HepG2 (cell line): ENCODE measurements around the gene EYA2. TPM values are rescaled to one million over a fixed set of nuclear protein-coding genes. Genes with fewer than 3 reads are reported as not detected.

ENCODE experiments used
- ATF4 ChIP-seq, 2 experiments: fragments of 450-650 bp in 1 of 2; sonication (generic) in 1 of 2; formaldehyde crosslinking; IDR thresholded peaks; 2 replicates each; pipeline versions ENCODE4 v1.5.0 to v1.8.0; 2020 to 2022; ENCODE audit warnings: mild to moderate bottlenecking in 1 of 2, missing genetic modification reagents in 1 of 2
- FUBP1 ChIP-seq: sonication (generic); formaldehyde crosslinking; IDR thresholded peaks from 2 replicates; pipeline ENCODE4 v1.5.1; 2020; ENCODE audit warnings: missing genetic modification reagents, mild to moderate bottlenecking, borderline replicate concordance
- GLI4 ChIP-seq: sonication (generic); formaldehyde crosslinking; IDR thresholded peaks from 2 replicates; pipeline ENCODE4 v1.5.1; 2020; ENCODE audit warnings: missing genetic modification reagents, mild to moderate bottlenecking, moderate library complexity, borderline replicate concordance
- HES4 ChIP-seq: sonication (generic); formaldehyde crosslinking; IDR thresholded peaks from 2 replicates; pipeline ENCODE4 v1.9.0; 2021; ENCODE audit warnings: mild to moderate bottlenecking, missing genetic modification reagents, borderline replicate concordance
- MAZ ChIP-seq, 2 experiments: sonication (generic) in 1 of 2; formaldehyde crosslinking in 1 of 2; IDR thresholded peaks; 2 replicates each; pipeline versions ENCODE4 v1.5.0 to v1.6.1; 2012 to 2020; ENCODE audit warnings: low read depth in 2 of 2, mild to moderate bottlenecking in 2 of 2, borderline replicate concordance in 1 of 2, improper control_type of control experiment in 1 of 2, low read length in 1 of 2, missing genetic modification reagents in 1 of 2, moderate library complexity in 1 of 2
- PRDM10 ChIP-seq: sonication (generic); formaldehyde crosslinking; IDR thresholded peaks from 2 replicates; pipeline ENCODE4 v1.4.0; 2020; ENCODE audit warnings: low read depth, missing genetic modification reagents
- RXRA ChIP-seq: sonication (generic); formaldehyde crosslinking; IDR thresholded peaks from 2 replicates; pipeline ENCODE4 v1.5.1; 2020; ENCODE audit warnings: missing genetic modification reagents
- SIN3B ChIP-seq: fragments of 150-350 bp; IDR thresholded peaks from 2 replicates; pipeline ENCODE4 v1.6.1; 2014; ENCODE audit warnings: low read length
- SKI ChIP-seq: fragments of 450-650 bp; IDR thresholded peaks from one replicate; pipeline ENCODE4 v1.6.1; 2018; ENCODE audit warnings: mild to moderate bottlenecking; ENCODE audit not compliant: partially characterized antibody
- SP2 ChIP-seq: sonication (generic); formaldehyde crosslinking; IDR thresholded peaks from 2 replicates; pipeline ENCODE4 v1.5.1; 2020; ENCODE audit warnings: mild to moderate bottlenecking, missing genetic modification reagents
- SRF ChIP-seq: IDR thresholded peaks from 2 replicates; pipeline ENCODE4 v1.6.1; 2011; ENCODE audit warnings: mild to moderate bottlenecking, low read depth, low read length, moderate library complexity
- THAP7 ChIP-seq: sonication (generic); formaldehyde crosslinking; IDR thresholded peaks from 2 replicates; pipeline ENCODE4 v1.8.1; 2023; ENCODE audit warnings: mild to moderate bottlenecking, missing genetic modification reagents
- ZBTB25 ChIP-seq: IDR thresholded peaks from 2 replicates; pipeline ENCODE4 v1.6.1; 2018; ENCODE audit warnings: missing genetic modification reagents
- ZNF17 ChIP-seq: sonication (generic); formaldehyde crosslinking; IDR thresholded peaks from 2 replicates; pipeline ENCODE4 v1.5.0; 2020; ENCODE audit warnings: mild to moderate bottlenecking, missing genetic modification reagents
- ZNF333 ChIP-seq: sonication (generic); formaldehyde crosslinking; IDR thresholded peaks from 2 replicates; pipeline ENCODE4 v1.4.0; 2020; ENCODE audit warnings: mild to moderate bottlenecking, missing genetic modification reagents, borderline replicate concordance
- ZNF547 ChIP-seq: sonication (generic); formaldehyde crosslinking; IDR thresholded peaks from 2 replicates; pipeline ENCODE4 v1.5.1; 2020; ENCODE audit warnings: mild to moderate bottlenecking, missing genetic modification reagents
- ZNF558 ChIP-seq: sonication (generic); formaldehyde crosslinking; IDR thresholded peaks from 2 replicates; pipeline ENCODE4 v1.9.0; 2022; ENCODE audit warnings: mild to moderate bottlenecking, missing genetic modification reagents, borderline replicate concordance
- polyA plus RNA-seq, 8 experiments: library from polyadenylated mRNA; depleted of rRNA in 3 of 8; stranded (reverse) in 7 of 8; unstranded in 1 of 8; fragments of >200 nt; fragmentation: Illumina TruSeq in 4 of 8; extraction: Trizol in 4 of 8; gene quantifications; 2 replicates each; pipeline versions ENCODE4 v1.2.1 to v1.2.3, GENCODE V29; 2011 to 2016; ENCODE audit warnings: low read depth in 4 of 8, missing spikeins in 1 of 8, mixed read lengths in 1 of 8; ENCODE audit not compliant: insufficient read depth in 1 of 8
- total RNA-seq, 5 experiments: library from RNA; depleted of rRNA; stranded (reverse); fragments of >200 nt; fragmentation: Illumina TruSeq; extraction: Trizol; gene quantifications; 2 replicates each; pipeline ENCODE4 v1.2.3, GENCODE V29; 2016; ENCODE audit warnings: low read depth in 1 of 5
- TF ChIP-seq, protein P1 (sequence below): sonication (generic); formaldehyde crosslinking; IDR thresholded peaks from 2 replicates; pipeline ENCODE4 v1.8.0; 2022; ENCODE audit warnings: missing genetic modification reagents, low read depth, mild to moderate bottlenecking, borderline replicate concordance
- TF ChIP-seq, protein P2 (sequence below): sonication (generic); formaldehyde crosslinking; IDR thresholded peaks from 2 replicates; pipeline ENCODE4 v1.8.1; 2023; ENCODE audit warnings: mild to moderate bottlenecking, moderate library complexity, missing genetic modification reagents

EYA2 gene
- total and polyA plus RNA-seq, 2 of the 13 experiments (the other 11 are each of a cell fraction or from before 2014, with no cell fraction given) = not detected

DNA sequence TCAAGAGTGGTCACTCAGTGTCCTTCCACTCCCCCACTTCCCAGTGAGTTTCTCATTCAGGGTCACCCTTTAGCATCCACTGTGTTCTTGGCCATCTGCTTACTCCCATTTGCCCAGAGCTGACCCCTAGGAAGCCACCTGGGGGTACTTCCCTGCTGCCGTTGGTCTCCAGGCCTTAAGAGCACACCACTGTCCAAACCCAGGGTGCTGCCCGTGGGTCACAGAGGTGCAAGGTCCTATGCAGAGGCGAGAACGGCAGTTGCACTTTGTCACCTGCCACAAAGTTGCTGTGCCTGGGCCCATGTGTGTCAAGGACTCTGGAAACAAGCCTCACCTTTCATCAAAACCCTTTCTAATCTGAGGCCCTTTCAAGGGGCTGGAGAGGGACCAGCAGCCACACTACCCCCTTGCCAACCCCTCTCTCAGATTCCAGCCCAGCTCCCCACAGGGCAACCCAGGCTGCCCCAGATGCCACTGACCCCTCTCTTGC, 270.8 kb downstream of the EYA2 start (continued):
- TF ChIP-seq THAP7 (no peak), PRDM10 (no peak), SP2 (CRISPR knock-in tag) (no peak), ZNF558 (CRISPR knock-in tag) (peak; percentile 23; the same call in 1 of the 2 replicates), ZNF333 (no peak), ATF4 (CRISPR knock-in tag; IDR thresholded peaks at IDR 0.05) (no peak), ZNF17 (CRISPR knock-in tag) (no peak), GLI4 (no peak), FUBP1 (CRISPR knock-in tag) (no peak), SIN3B (no peak), SKI (no peak), ZBTB25 (CRISPR knock-in tag) (no peak), SRF (no peak), RXRA (peak; percentile 80), MAZ (IDR thresholded peaks at IDR 0.05; ENCODE audit: borderline replicate concordance, low read depth, low read length) (no peak), MAZ (CRISPR knock-in tag; IDR thresholded peaks at IDR 0.05; ENCODE audit: low read depth) (no peak), ZNF547 (no peak), HES4 (CRISPR knock-in tag) (no peak)
- TF ChIP-seq, protein P1, sequence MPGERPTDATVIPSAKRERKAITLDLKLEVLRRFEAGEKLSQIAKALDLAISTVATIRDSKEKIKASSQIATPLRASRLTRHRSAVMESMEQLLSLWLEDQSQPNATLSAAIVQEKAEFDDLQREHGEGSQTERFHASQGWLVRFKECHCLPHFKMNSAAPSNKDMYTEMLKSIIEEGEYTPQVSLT (CRISPR knock-in tag) = no peak
- TF ChIP-seq, protein P2, sequence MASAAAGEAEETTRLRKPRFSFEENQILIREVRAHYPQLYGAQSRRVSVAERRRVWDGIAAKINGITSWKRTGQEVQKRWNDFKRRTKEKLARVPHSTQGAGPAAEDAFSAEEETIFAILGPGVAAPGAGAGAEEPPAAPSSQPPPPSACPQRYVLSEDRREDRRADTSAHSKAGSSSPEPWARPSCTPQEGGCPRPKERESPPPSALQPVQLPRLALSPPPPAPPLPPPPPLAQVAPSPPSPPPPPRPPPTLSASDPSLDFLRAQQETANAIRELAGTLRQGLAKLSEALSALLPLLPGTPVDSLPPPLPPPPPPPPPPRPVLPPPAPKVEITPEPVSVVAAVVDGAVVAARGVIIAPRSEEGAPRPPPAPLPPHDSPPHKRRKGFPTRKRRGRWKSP (CRISPR knock-in tag) = no peak
